GM12874 (cell line): ENCODE data around the gene MBD3L4.
A peak's percentile ranks its signal among the peaks of the same experiment; 100 is the strongest.

Source experiments
- TF ChIP-seq, protein P1 (sequence below): IDR thresholded peaks from 2 replicates; pipeline ENCODE4 v1.5.1; 2011; ENCODE audit warnings: low read depth, mild to moderate bottlenecking, control low read depth, low read length, moderate library complexity; ENCODE audit not compliant: insufficient read depth

The MBD3L4 gene

DNA sequence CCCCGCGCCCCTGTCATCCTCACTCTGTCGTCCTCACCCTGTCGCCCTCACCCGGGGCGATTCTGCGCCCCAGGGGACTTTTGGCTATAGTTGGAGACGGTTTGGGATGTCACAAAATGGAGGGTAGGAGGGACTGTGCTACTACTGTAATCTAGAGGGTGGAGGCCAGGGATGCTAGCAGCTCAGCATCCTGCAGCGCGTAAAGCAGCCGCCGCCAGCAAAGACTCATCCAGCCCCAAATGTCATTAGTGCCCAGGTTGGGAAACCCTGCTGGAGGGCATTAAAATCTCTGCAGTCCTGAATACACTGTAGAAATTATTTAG, 29.9 kb upstream of the MBD3L4 start:
- TF ChIP-seq, protein P1, sequence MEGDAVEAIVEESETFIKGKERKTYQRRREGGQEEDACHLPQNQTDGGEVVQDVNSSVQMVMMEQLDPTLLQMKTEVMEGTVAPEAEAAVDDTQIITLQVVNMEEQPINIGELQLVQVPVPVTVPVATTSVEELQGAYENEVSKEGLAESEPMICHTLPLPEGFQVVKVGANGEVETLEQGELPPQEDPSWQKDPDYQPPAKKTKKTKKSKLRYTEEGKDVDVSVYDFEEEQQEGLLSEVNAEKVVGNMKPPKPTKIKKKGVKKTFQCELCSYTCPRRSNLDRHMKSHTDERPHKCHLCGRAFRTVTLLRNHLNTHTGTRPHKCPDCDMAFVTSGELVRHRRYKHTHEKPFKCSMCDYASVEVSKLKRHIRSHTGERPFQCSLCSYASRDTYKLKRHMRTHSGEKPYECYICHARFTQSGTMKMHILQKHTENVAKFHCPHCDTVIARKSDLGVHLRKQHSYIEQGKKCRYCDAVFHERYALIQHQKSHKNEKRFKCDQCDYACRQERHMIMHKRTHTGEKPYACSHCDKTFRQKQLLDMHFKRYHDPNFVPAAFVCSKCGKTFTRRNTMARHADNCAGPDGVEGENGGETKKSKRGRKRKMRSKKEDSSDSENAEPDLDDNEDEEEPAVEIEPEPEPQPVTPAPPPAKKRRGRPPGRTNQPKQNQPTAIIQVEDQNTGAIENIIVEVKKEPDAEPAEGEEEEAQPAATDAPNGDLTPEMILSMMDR = no peak

DNA sequence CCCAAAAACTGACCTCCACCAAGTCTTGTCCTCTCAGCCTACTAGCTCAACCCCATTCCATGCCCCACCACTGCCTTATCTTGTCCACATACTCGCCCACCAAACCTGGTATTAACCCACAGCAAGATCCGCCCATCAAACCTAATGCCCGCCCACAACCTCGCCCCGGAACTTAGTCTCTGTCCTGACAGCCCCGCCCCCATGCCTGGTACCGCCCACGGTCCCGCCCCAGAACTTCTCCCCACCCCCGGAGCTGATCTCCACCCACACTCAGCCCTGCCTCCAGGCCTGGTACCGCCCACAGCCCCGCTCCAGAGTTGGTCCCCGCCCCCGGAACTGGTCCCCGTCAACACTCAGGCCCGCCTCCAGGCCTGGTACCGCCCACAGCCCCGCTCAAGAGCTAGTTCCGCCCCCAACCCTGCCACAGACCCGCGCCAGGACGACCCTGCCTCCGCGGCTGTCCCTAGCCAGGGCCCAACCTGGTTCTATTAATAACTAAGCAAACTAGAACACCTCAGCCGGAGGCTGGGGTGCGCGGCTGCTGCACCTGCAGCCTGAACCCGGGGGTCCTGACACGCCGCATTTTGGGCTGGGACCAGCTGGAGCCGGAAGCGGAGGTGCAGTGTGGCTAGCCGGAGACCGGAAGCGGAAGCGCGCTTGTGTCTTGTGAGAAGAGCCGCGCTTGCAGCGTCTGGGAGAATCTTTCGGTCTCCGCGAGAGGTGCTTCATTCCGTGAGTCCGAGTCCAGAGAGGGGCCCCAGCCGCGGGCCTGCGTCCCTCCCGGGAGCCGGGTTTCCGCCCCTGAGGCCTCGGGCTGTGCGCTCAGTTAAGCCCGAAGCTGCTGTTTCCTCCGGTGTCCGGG, 29.3 kb upstream of the MBD3L4 start, which contains the start of gene ZNF557:
Gene ZNF557, plus strand, starts transcription at position 662 of the 862 bp plus-strand sequence. CDS start 5,372 bp downstream, outside the sequence.
- TF ChIP-seq, protein P1 = no peak

DNA sequence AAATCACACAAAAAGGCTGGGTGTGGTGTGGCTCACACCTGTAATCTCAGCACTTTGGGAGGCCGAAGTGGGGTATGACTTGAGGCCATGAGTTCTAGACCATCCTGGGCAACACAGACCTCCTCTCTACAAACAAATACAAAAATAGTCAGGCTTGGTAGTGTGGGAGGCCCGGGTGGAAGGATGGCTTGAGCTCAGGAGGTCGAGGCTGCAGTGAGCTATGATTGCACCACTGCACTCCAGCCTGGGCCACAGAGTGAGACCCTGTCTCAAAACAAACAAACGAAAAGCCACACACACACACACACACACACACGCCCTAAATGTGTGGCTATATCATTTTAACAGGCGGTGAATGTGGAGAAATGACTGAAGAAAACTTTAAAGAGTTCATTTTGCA, 28.6 kb upstream of the MBD3L4 start:
- TF ChIP-seq, protein P1 = no peak

DNA sequence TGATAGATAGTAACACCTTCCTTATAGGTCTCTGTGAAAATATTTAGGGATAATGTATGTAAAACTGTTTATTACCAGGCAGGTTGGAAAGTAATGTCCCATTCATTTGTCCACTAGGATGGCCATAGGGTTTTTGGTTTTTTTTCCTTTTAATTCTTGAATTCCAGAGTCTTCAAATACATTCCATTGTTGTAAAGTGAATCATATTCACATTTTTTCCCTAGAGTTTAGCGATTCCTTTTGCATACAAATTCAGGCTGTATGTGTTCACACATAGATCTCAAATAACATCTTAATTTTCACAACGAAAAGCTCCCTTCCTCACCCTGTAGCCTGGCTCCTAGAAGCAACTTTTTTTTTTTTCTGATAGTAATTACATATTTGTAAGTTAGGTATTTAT, 27.7 kb upstream of the MBD3L4 start:
- TF ChIP-seq, protein P1 = no peak

DNA sequence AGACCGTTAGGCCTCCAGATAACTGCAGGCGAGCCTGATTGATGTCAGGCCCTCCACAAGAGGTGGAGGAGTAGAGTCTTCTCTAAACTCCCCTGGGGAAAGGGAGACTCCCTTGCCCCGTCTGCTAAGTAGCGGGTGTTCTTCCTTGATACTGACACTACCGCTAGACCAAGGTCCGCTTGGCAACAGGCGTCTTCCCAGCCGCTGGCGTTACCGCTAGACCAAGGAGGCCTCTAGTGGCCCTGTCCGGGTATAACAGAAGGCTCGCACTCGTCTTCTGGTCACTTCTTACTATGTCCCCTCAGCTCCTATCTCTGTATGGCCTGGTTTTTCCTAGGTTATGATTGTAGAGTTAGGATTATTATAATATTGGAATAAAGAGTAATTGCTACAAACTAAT, 27.1 kb upstream of the MBD3L4 start:
- TF ChIP-seq, protein P1 = peak; percentile 10; the same call in 1 of the 2 replicates

DNA sequence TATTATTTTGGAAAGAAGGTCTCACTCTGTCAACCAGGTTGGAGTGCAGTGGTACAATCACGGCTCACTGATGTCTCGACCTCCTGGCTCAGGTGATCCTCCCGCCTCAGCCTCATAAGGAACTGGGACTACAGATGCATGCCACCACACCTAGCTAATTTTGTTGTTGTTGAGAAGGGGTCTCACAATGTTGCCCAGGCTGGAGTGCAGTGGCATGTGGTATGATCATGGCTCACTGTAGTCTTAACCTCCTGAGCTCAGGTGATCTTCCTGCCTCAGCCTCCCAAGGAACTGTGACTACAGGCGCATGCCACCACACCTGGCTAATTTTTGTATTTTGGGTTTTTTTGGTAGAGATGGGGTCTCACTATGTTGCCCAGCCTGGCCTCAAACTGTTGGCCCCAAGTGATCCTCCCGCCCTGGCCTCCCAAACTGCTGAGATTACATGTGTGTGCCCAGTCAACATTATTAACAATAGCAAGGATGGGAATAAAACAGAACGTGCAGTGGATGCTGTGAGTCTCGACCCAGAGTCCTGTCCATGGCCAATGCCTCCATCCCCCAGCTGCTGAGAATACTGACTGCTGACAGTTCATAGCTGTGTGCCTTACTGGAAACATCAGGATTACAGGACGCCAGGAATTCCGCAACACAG, 23.9 kb upstream of the MBD3L4 start:
- TF ChIP-seq, protein P1 = no peak

DNA sequence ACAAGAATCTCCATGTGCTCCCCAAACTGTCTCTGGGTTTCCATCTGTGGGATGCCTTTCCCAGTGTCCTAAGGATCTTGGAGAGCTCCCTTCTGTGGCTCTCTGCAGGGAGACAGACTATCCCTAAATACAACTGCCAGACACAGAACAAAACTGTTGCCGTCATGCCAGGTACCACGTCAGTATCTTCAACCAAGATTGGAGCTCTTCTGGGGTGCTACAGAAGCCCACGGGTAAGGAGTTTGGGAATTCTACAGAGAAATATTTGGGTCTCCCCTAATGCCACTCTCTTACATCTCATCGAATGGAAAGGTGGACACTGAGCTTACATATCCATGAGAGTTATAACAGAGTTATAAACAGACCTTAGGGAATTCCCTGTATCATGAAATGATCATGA, 23.4 kb upstream of the MBD3L4 start:
- TF ChIP-seq, protein P1 = no peak
